T follicular helper cell (primary cell): ENCODE measurements around the gene TBC1D10B.

Source experiments
- DNase-seq: peaks from one replicate; pipeline ENCODE4 v3.0.0-alpha.2; 2020; ENCODE audit warnings: low read depth
- total RNA-seq, 2 experiments: gene quantifications; one replicate each; lab custom pipeline; 2026; lab: John Stamatoyannopoulos, UW

Gene TBC1D10B
- total RNA-seq = 49.2 to 69.1 reads per million in 2 experiments

- peak; percentile 99 for DNase-seq
Measured at GRCh38 chr16:30370456-30371247, at the start of gene TBC1D10B. Gene TBC1D10B (minus strand): TSS chr16:30370494. CDS start chr16:30370183, 311 bp downstream.

GRCh38 chr16:30418350-30419181 is 48.3 kb upstream of the TBC1D10B start:
- no peak for DNase-seq

- DNase-seq = peak; percentile 83
Measured at GRCh38 chr16:30417529-30418349, 47.4 kb upstream of the TBC1D10B start.

- no peak for DNase-seq
Measured at GRCh38 chr16:30416624-30417528, 46.6 kb upstream of the TBC1D10B start.

- no peak for DNase-seq
Measured at GRCh38 chr16:30416047-30416603, 45.8 kb upstream of the TBC1D10B start.

- no peak for DNase-seq
Measured at GRCh38 chr16:30414159-30414558, 43.9 kb upstream of the TBC1D10B start.

- DNase-seq = no peak
Measured at GRCh38 chr16:30413112-30413806, 43.0 kb upstream of the TBC1D10B start.

GRCh38 chr16:30409125-30410060 is 39.1 kb upstream of the TBC1D10B start:
- peak; percentile 89 for DNase-seq

- DNase-seq = no peak
Measured at GRCh38 chr16:30407804-30408534, 37.7 kb upstream of the TBC1D10B start.

- peak; percentile 73 for DNase-seq
Measured at GRCh38 chr16:30407102-30407803, 37.0 kb upstream of the TBC1D10B start, which contains the start of gene ZNF771. Gene ZNF771 (plus strand): TSS chr16:30407606. CDS start chr16:30408054, 448 bp downstream.

GRCh38 chr16:30406795-30407101 is 36.5 kb upstream of the TBC1D10B start:
- DNase-seq = no peak

GRCh38 chr16:30401768-30402425 is 31.6 kb upstream of the TBC1D10B start:
- no peak for DNase-seq

GRCh38 chr16:30399435-30400186 is 29.3 kb upstream of the TBC1D10B start:
- no peak for DNase-seq

GRCh38 chr16:30398661-30399434 is 28.6 kb upstream of the TBC1D10B start:
- no peak for DNase-seq
